Hair follicle dermal papilla cell (primary cell): ENCODE results near the gene CNIH3. TPM values are rescaled to one million over a fixed set of nuclear protein-coding genes. Genes with fewer than 3 reads are reported as not detected.

Source experiments
- total RNA-seq: library from RNA; depleted of rRNA; stranded (reverse); fragments of >200 nt; gene quantifications from 2 replicates; pipeline ENCODE4 v1.2.3, GENCODE V29; 2012

CNIH3 gene
- total RNA-seq, result 7.4 and 9.2 TPM in 2 replicates

GRCh38 chr1:224615861-224616755 lies at the start of gene CNIH3:
Gene CNIH3, plus strand, starts transcription at chr1:224616317. Its CDS starts 858 bp downstream, at chr1:224617175.

Other genes with a start within 250 kb of the CNIH3 start
- gene WDR26, start 181.5 kb upstream of the CNIH3 start, total RNA-seq, result 65.8 and 71.6 TPM in 2 replicates